Activated CD4-positive, alpha-beta T cell treated with anti-CD3 and anti-CD28 coated beads, Interleukin-2, amount 50 U/mL, for 4 hours (primary cell): Measurements from ENCODE around the gene MRTFA.
"Not testable (repeated sequence)": the region's sequence is repeated elsewhere in the genome, so short reads cannot be mapped to it uniquely, and the experiment has no call there.

ENCODE experiments used
- DNase-seq, 2 experiments: peaks; one replicate each; pipeline ENCODE4 v3.0.0-alpha.2; 2020

MRTFA gene

DNA sequence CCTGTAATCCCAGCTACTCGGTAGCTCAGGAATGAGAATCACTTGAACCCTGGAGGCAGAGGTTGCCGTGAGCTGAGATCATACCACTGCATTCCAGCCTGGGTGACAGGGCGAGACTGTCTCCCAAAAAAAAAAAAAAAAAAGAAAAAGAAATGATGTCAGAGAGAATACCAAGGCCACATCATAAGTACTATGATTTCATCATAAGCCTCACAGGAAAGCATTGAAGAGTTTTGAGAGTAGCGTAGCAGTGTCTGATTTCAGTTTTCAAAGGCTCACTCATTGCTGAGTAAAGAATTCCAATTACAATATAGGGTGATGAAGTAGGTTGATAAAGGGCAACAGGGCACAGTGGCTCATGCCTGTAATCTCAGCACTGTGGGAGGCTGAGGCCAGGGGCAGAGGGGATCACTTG is 88.8 kb downstream of the MRTFA start:
- no peak for DNase-seq

DNA sequence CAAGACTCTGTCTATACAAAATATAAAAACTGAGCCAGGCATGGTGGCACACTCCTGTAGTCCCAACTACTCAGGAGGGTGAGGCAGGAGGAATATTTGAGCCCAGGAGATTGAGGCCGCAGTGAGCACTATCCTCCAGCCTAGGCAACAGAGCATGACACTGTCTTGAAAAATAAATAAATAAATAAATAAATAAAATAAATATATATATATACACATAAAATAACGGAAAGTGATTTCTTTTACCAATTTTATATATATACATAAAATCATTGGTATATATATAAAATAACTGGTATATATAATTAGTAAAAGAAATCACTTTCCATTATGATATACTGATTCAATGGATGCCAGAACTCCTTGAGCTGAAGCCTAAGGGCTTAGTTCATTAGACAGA is 91.8 kb downstream of the MRTFA start:
- no peak for DNase-seq

DNA sequence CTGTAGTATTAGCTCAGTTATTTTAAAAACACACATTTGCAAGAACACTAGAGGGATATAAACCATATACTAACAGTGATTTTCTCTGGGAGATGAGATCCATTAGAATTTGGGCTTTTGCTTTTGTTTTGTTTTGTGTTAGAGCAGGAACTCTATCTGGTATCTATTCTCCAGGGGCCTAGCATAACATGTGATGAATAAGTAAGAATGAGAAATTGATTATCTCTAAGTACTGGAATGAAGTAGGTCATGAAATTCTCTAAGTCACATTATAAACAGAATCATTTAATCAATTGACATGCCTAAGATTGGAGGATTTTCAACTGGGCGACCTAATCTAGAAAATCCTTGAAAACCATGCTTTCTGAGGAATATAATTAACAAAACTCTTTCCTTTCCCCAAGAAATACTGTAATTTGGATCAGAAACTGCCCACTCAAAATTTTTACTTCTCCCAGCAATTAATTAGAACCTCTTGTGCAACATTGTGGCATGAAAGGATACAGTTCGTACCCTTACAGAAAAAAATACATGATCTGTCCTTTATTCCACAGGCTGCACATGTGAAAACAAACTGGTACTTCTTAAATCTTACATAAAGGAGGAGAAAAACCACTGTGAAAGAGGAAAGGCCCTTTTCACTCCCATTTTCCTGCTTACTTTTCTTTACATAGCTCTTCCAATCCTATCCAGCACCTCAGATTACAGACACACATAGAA is 93.5 kb downstream of the MRTFA start:
- no peak for DNase-seq

DNA sequence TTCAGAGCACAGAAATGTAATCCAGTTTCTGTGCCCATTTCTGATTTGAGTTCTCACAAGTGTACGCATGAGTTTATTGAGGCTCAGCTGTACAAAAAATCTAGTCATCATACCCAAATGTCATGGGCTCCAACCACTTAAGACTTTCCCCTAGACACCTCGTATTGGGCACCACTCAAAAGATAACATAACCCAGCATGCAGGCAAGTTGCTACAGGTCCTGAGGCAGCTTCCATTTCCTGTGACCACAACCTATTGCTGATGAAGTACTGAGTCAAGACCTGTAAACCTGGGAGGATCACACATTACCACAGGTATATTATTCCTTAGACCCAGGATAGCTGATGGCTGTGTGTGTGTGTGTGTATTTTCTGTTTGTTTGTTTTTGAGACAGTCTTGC is 95.2 kb downstream of the MRTFA start:
- no peak for DNase-seq

DNA sequence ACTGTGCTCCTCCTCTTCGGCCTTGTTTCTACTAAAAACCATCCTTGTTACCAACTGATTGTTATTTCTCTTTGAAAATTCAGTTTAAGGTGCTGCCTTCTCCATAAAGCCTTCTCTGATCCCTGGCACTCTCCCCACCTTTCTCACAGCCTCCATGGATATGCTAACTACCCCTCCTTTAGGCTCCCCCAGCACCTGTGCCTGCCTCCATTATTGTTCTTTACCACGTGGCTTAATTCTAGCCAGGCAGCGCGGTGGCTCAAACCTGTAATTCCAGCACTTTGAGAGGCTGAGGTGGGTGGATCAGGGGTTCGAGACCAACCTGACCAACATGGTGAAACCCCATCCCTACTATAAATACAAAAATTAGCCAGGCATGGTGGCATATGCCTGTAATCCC is 96.3 kb downstream of the MRTFA start:
- no peak for DNase-seq

DNA sequence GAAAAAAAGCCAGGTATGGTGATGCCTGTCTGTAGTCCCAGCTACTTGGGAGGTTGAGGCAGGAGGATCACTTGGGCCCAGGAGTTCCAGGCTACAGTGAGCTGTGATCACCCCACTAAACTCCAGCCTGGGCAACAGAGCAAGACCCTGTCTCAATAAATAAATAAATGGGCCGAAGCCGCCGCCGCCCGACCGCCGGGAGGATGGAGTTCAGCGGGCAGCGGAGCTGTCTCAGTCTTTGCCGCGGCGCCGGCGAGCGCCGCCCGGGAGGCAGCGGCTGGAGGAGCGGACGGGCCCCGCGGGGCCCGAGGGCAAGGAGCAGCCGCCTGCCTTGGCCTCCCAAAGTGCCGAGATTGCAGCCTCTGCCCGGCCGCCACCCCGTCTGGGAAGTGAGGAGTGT is 100.4 kb downstream of the MRTFA start:
- DNase-seq: not testable (repeated sequence)

DNA sequence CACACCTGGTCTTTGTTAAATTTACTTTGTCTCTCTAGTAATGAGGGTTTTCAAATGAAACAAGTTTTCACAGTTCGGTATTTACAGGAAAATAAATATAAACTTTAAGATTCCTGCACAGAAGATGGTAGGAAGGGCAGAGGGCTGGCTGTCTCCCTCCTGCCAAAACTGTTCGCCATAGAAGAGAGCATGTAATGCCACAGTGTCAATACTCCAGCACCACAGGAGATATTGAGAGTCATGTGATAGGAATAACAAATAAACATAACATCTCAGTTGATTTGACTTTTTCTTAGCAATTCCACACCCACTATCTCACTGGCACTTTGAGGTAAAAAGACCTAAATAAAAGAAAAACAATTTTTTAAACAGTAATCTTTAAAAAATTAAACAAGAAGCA is 100.9 kb downstream of the MRTFA start:
- no peak for DNase-seq

DNA sequence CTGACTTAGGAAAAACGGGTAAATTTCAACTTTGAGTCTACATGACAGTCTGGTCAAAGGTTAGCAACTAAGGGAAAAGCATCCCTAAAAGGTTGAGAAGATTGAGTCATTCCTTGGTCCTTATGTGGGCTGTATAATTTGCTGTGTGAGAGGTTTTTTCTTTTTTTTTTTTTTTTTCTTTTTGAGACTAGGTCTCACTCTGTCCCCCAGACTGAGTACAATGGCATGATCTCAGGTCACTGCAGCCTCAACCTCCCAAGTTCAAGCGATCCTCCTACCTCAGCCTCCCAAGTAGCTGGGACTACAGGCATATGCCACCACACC is 101.4 kb downstream of the MRTFA start:
- no peak for DNase-seq

DNA sequence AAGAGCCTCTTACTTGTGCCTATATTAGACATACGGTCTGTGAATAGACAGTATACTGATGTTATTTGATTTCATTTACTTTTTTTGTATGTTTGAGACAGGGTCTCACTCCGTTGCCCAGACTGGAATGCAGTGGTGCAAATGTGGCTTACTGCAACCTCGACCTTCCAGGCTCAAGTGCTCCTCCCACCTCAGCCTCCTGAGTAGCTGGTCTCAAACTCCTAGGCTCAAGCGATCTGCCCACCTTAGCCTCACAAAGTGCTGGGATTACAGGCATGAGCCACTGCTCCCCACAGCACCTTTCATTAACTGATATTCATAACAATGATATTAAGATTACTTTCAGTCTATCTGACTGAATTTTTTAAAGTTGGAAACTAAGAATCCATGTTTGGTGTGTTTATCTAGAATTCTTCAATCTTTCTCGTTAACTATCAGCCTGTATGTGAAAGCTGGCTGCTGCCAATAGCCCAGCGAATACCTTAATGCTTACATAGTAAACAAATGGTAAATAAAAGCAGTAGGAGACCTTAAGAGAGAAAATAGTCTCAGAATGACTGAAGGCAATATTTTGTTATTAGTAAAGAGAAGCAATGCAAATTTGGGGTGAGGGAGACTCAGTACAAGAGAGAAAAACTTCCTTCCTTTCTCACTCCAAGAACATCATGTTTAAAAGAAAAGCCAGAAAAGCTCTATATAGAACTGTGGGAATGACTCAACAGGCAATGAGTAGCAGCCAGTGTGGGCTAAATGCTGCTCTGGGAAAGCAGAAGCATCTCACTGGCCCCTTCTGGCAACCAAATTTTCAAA is 101.9 kb downstream of the MRTFA start:
- DNase-seq: no peak

DNA sequence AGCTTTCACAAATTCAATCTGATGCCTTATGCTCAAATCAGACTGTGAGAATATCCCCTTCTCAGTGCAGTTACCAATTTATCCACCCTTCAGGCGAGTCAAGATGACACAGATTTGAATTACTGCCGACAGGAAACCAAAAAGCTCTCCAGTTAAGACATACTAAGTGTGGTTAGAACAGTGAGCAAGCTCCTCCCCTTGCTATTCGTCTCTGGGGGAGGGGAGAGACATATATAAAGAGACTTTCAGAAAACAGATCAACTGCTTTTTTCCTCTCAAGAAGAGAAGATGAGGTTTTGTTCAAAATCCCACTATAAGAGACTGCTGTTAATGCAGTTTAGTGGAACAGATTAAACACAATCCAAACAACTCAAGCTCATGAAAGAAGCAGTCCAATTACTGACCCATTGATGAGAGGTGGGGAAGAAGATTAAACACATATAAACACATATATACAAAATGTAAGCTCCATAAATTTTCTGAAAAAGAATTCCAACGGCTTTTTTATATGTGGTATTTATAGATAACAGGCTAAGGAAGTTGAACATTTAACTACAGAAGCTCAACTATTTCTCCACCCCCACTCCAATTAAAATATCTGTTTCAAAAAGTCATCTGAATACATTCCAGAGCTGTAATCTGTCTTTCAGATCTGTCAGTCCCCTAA is 102.7 kb downstream of the MRTFA start:
- peak; percentile 43 to 46 for DNase-seq

DNA sequence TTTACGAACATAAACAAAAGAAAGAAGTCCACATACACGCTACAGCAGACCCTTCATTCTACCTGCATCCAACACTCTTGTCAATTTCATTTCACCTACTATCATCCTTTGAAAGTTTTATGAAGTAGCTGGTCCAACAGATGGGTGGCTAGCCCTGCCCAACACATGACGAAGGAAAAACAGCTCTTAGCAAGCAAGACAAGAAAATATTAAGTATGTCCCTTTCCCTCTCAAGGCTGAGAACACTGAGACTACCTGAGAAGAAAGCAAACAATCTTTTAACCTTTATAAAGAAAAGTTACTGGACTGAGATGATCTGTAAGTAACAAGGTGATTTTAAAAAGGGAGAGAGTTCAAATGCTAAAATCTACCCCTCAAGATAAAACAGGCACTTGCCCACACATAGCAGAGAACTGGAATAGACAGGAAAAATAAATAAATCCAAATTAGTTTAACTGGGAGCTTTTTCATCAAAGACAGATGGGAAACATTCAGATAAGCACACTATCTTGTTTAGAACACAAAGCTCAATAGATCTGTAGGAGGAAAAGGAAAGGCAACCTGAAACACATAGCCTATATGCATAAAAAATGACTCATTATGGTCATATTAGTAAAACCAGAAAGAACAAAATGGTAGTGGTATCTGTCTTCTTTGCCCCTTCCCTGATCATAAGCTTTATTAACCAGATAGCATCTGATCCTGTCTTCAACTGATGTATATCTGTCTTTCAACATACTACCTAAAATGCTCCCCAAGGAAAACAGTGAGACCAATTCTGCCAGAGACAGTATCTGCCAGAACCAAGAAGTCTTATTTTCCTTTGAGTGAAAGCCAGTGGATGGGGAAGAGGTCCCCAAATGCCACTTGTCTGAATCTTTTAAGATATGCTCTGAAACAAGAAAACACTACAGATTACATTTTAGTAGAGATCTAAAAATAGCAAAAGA is 104.3 kb downstream of the MRTFA start:
- DNase-seq: no peak

DNA sequence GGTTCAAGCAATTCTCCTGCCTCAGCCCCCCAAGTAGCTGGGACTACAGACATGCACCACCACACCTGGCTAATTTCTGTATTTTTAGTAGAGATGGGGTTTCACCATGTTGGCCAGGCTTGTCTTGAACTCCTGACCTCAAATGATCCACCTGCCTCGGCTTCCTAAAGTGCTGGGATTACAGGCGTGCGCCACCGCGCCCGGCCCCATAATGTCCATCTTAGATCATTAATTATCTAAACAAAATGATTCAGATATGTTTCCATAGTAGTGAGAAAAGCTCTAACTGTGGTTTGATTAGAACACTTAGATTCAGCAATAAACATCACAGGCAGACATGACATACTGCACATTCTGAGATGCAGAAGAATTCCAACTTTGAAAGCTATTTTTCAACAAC is 106.1 kb downstream of the MRTFA start:
- DNase-seq: not testable (repeated sequence)

DNA sequence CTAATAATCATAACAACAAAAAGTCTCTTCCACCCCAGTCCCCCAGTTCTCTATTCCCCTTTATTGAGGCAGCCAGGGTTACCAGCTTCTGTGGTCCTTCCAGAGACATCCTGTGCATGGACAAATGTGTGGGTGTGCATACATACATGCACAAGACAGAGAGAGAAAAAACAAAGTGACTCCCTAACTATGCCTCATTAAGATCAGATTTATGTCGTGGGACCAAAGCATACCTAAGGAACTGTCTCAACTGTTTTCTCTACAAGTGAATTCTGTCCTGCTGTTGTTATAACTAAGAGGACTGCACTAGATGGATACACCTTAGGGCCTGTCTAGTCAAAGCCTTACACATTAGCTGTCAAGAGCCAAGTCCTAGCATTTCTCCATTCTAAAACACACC is 106.7 kb downstream of the MRTFA start:
- no peak for DNase-seq

DNA sequence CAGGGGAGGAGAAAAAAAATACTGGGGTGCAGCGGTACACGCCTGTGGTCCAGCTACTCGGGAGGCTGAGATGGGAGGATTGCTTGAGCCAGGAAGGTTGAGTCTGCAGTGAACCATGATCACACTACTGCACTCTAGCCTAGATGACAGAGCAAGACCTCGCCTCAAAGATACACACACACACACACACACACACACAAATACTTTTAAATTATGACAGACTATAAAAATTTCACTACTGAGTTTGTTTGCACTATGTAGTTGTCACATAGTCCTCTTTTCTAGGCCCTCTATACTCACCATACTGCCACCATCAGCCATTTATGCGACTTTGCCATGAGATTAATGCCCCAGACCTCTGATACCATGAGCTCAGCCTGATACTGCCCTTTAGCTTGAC is 109.6 kb downstream of the MRTFA start:
- no peak for DNase-seq

DNA sequence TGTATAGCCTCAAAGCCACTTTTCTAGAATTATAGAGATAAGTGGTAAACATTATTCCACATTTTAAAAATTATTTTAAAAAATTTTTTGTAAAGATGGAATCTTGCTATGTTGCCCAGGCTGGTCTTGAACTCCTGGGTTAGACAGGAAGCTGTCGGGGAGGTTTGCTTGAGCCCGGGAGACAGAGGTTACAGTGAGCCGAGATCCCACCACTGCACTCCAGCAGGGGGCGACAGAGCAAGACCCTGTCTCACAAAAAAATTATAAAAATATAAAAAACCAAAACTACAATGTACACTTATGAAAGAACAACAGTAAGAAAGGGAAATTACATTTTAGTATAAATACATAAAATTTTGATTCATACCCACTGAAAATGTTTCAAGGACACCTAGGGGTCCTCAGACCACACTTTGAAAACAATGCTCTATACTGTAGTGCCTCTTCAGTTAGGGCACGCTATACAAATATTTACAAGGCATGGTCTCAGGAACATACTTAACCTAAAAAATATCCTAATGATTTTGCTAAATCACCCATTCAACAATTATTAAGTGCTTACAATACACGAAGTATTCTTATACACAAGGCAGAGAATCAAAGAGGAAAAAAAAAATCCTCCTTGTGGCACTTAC is 111.2 kb downstream of the MRTFA start:
- peak; percentile 70 to 74 for DNase-seq

DNA sequence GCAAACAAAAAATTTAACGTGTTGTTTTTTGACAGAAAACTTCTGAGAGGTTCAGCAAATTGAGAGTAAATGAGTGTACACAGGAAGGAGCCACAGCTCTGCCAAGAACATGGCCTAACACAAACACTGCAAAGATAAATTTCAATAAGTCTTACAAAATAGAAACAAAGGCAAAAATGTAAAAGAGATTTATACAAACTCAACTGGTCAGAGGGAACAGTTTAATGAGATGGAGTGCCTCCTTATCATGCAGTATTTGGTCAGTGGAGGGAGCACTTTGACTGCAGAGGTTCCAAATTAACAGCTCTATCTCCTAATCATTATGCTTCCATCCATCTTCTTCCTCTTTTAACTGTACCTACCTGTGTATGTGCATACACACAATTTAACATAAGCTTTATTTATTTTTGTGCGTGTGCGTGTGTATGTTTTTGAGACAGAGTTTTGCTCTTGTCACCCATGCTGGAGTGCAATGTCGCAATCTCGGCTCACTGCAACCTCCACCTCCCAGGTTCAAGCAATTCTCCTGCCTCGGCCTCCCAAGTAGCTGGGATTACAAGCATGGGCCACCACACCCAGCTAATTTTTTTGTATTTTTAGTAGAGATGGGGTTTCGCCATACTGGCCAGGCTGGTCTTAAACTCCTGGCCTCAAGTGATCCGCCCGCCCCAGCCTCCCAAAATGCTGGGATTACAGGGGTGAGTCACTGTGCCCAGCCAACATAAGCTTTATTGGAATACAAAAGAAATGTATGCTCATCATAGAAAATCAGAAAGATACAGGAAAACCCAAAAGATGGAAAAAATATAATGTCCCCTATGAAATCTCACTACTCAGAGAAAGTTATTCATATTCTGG is 111.9 kb downstream of the MRTFA start:
- no peak for DNase-seq

DNA sequence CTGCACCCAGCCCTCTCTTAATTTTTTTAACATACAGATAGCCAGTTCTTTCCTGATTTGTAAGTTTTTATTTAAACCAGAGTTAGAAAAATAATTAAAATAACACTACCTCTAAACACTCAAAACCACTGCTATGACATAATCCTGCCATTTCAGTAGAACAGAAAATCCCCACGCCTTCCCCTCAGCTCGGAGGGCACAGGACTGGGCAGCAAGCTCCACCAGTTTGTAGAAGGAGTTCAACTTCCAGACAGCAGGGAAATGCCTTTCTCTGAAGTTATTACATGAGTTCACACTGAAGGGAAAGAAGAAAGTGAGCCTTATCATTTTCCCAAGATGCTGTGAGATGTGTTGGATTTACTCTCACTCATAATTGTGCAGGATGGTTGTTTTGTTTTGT is 114.4 kb downstream of the MRTFA start:
- no peak for DNase-seq

DNA sequence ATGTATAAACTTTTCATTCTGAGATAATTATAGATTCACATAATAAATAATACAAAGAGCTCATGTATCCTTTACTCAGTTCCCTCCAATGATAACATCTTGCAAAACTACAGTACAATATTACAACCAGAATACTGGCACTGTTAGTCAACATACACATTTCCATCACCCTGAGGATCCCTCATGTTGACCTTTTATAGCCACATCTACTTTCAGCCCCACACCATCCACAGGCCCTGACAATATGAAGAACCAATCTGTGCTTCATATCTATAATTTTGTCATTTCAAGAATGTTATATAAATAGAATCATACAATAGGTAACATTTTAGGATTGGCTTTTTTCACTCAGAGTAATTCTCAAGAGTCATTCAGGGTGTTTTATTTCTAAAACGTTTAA is 115.5 kb downstream of the MRTFA start:
- no peak for DNase-seq

DNA sequence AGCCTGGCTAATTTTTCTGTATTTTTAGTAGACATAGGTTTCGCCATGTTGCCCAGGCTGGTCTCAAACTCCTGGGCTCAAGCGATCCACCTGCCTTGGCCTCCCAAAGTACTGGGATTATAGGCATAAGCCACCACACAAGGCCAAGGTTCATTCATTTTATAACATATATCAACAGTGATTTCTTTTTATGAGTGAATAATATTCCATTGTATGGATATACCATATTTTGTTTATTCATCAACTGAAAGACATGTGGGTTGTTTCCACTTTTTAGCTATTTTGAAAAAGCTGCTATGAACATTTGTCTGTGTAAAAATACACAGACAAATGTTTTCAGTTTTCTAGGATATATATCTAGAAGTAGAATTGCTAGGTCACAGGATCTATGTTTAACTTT is 116.0 kb downstream of the MRTFA start:
- DNase-seq: no peak

DNA sequence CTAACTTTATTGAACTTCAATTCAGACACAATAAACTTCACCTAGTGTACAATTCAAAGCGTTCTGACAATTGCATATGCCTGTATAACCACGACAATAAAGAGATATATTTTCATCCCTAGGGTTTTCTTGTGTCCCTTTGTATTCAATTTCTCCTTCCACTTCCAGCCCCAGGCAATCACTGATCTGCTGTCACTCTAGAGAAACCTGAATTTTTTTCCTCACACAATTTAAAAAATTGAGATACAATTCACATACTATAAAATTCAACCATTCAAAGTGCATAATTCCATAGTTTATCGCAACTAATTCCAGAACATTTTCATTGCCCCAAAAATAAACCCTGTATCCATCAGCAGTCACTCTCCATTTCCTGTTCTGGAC is 116.6 kb downstream of the MRTFA start:
- no peak for DNase-seq

DNA sequence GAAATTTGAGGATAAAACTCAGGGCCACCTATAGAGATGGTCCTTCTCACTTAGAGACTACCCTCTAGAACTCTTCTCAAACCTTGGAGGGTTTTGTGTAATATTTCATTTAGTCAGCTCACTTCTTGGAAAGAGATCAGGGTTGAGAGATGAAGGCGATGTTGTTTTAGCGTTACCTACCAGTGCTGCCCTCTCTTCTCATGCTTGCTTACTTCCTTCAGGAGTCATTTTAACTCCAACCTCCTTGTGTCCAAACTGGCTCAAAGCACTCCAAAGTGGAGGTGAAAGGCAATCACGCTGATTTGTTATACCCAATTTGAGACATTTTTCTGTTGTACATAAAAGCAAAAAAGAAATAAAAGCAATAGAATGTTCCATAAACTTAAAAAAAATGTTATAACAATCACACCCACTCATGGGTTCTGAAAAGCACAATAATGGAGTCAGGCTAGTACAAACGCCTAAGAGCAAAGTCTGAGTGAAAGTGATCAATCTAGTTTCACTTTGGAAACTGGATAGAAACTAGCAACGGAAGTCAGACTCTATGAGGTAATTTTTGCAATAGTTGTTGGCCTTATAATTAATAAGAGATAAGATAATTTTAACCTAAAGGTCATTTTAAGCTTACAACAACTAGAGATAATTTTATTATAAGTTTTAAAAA is 117.1 kb downstream of the MRTFA start:
- no peak for DNase-seq
